Ectodermal cell (in vitro differentiated cells): ENCODE measurements around the gene MARF1.
"Not testable (repeated sequence)": the region's sequence is repeated elsewhere in the genome, so short reads cannot be mapped to it uniquely, and the experiment has no call there.

Experiments
- H3K27ac ChIP-seq: 2 replicates; pipeline ENCODE4 v1.7.0; 2013; ENCODE audit warnings: mild to moderate bottlenecking, low read depth, low read length; ENCODE audit not compliant: insufficient read depth, poor library complexity, severe bottlenecking
- H3K27me3 ChIP-seq: 2 replicates; pipeline ENCODE4 v1.7.0; 2013; ENCODE audit warnings: mild to moderate bottlenecking, low read length; ENCODE audit not compliant: insufficient read depth, control insufficient read depth, poor library complexity, severe bottlenecking
- H3K36me3 ChIP-seq: one replicate; pipeline ENCODE4 v1.7.0; 2013; ENCODE audit warnings: low read length; ENCODE audit not compliant: control insufficient read depth, insufficient read depth
- H3K4me1 ChIP-seq: one replicate; pipeline ENCODE4 v1.7.0; 2013; ENCODE audit warnings: low read length; ENCODE audit not compliant: control insufficient read depth, insufficient read depth
- H3K4me3 ChIP-seq: 2 replicates; pipeline ENCODE4 v1.7.0; 2013; ENCODE audit warnings: low read depth, low read length, control low read depth; ENCODE audit not compliant: insufficient read depth
- H3K9me3 ChIP-seq: 2 replicates; pipeline ENCODE4 v1.7.0; 2013; ENCODE audit warnings: mild to moderate bottlenecking, low read length, moderate library complexity; ENCODE audit not compliant: control insufficient read depth
- WGBS, 2 experiments: methylation state at CpG; one replicate each; pipeline ENCODE4 v1.1.7; 2013; ENCODE audit warnings: missing lambda C conversion rate in 2 of 2; 5-methylcytosine and 5-hydroxymethylcytosine counted together

The MARF1 gene

GRCh38 chr16:15609286-15609649 lies 33.7 kb downstream of the MARF1 start:
- Histone ChIP-seq H3K27ac (no peak overlapping the region), H3K36me3 (peaks cover 42% of the 10 kb centered on the region), H3K4me1 (no peaks in the 10 kb centered on the region), H3K4me3 (no peak overlapping the region), H3K9me3 (no peaks in the 10 kb centered on the region), H3K27me3 (no peaks in the 10 kb centered on the region)
- 95 to 97% methylated on average over 5 to 6 of the region's 6 CpGs for WGBS, 2 experiments

- Histone ChIP-seq H3K9me3 (no peaks in the 10 kb centered on the region), H3K36me3 (peaks cover 47% of the 10 kb centered on the region), H3K4me3 (no peak overlapping the region), H3K27ac (no peak overlapping the region), H3K27me3 (no peaks in the 10 kb centered on the region), H3K4me1 (no peaks in the 10 kb centered on the region)
- WGBS, 2 experiments: 92 to 94% methylated on average over 18 of the region's 19 CpGs
Observed at GRCh38 chr16:15608398-15609285, 34.3 kb downstream of the MARF1 start.

GRCh38 chr16:15607700-15608396 lies 35.1 kb downstream of the MARF1 start:
- Histone ChIP-seq H3K27ac (no peak overlapping the region), H3K9me3 (no peaks in the 10 kb centered on the region), H3K27me3 (no peaks in the 10 kb centered on the region), H3K36me3 (peaks cover 53% of the 10 kb centered on the region), H3K4me3 (no peak overlapping the region), H3K4me1 (no peaks in the 10 kb centered on the region)
- 93% methylated on average over 13 of the region's 13 CpGs for WGBS, 2 experiments

- not testable (repeated sequence) for H3K4me1 ChIP-seq, H3K4me3 ChIP-seq, H3K27ac ChIP-seq, H3K9me3 ChIP-seq, H3K27me3 ChIP-seq
- WGBS, 2 experiments: 91 to 95% methylated on average over 12 of the region's 12 CpGs
- peaks cover 53% of the 10 kb centered on the region for H3K36me3 ChIP-seq
Observed at GRCh38 chr16:15607221-15607699, 35.7 kb downstream of the MARF1 start.

- no peaks in the 10 kb centered on the region for H3K9me3 ChIP-seq
- no peak overlapping the region for H3K27ac ChIP-seq
- no peaks in the 10 kb centered on the region for H3K4me1 ChIP-seq
- H3K27me3 ChIP-seq: no peaks in the 10 kb centered on the region
- H3K4me3 ChIP-seq: no peak overlapping the region
- peaks cover 52% of the 10 kb centered on the region for H3K36me3 ChIP-seq
- WGBS, 2 experiments: 93% methylated on average over 5 of the region's 5 CpGs
Observed at GRCh38 chr16:15606518-15607220, 36.3 kb downstream of the MARF1 start.

DNA sequence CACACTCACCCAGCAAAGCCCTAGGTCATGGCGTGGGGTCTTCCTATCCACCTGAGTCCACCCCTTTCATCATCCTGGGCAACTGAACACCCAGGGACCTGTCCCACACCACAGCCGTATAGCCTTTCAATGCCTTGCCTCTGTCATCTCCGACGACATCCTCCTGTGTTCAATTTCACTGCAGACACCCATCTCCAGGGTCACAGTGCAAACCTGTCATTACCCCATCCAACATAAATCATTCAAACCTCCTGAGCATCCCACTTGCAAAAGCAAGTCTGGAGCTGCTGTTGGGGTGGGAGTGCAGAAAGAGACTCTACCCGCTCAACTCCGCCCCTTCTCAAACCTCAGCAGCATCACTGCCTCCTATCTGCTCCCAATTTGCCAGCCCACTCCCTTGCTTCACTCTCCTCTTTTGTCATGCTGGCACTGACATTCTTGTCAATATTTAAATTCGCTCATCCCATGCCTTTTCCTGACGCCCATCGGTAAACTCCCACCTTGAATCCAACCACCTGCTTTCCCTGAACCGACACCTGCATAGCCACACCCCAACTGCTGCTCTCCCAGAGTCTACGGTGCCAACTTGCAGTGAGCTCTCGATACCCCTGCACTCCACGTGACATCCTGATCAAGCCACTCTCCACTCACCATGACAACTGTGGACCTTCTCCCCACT lies 37.0 kb downstream of the MARF1 start:
- Histone ChIP-seq H3K36me3 (peaks cover 55% of the 10 kb centered on the region), H3K4me1 (no peaks in the 10 kb centered on the region)
- 93 to 94% methylated on average over 13 of the region's 13 CpGs for WGBS, 2 experiments

GRCh38 chr16:15604460-15605440 lies 38.2 kb downstream of the MARF1 start:
- no peaks in the 10 kb centered on the region for H3K27me3 ChIP-seq
- no peaks in the 10 kb centered on the region for H3K9me3 ChIP-seq
- no peaks in the 10 kb centered on the region for H3K4me1 ChIP-seq
- 95 to 96% methylated on average over 13 to 14 of the region's 14 CpGs for WGBS, 2 experiments
- H3K4me3 ChIP-seq: no peak overlapping the region
- H3K27ac ChIP-seq: no peak overlapping the region
- H3K36me3 ChIP-seq: peaks cover 51% of the 10 kb centered on the region

More for the DNA sequence above, 37.0 kb downstream of the MARF1 start:
- H3K27me3 ChIP-seq: no peaks in the 10 kb centered on the region
- H3K4me3 ChIP-seq: no peak overlapping the region
- H3K27ac ChIP-seq: no peak overlapping the region
- H3K9me3 ChIP-seq: no peaks in the 10 kb centered on the region

DNA sequence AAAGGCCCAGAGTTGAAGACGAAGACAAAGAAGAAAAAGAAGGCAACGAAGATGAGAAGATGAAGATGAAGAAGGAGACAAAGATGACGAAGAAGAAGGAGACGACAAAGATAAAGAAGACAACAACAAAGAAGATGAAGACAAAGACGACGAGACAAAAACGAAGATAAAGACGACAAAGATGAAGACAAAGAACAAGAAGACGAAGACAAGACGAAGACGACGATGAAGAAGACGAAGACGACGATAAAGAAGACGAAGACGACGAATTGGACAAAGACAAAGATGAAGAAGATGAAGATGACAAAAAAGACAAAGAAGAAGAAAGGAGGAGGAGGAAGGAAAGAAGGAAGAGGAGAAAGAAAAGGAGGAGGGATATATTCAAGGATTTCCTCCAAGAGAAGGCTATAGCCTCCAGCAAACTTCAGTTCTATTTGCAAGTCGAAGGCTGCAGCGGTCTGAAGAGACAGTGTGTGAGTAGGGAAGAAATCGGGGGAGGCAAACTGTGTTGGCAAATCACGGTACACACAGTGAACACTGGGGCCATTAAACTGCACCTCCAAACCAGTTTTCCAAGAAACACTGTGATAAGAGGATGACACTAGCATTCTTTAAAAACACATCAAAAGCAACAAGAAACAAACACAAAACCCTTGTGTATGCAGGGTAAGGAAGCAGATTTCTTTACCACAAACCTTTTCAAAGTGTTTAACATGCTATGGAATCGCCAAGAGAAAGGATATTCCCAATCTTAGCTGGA lies 40.5 kb downstream of the MARF1 start:
- Histone ChIP-seq H3K27me3 (no peaks in the 10 kb centered on the region), H3K4me3 (no peak overlapping the region), H3K9me3 (no peaks in the 10 kb centered on the region), H3K36me3 (peaks cover 58% of the 10 kb centered on the region), H3K4me1 (no peaks in the 10 kb centered on the region), H3K27ac (no peak overlapping the region)
- WGBS, 2 experiments: 93 to 94% methylated on average over 23 of the region's 23 CpGs
